K562 (cell line): ENCODE data around the gene NKAIN4. TPM values are rescaled to one million over a fixed set of nuclear protein-coding genes. Genes with fewer than 3 reads are reported as not detected.

ENCODE experiments used
- ATAC-seq: fragments of 200-7000 bp; cut with Tn5 transposase; 3 replicates; pipeline ENCODE4 v1.9.1; 2020; ENCODE audit warnings: moderate library complexity
- BruUV-seq: library from RNA; stranded (reverse); fragments of 400-500 nt; replicated peaks from 2 replicates; lab custom pipeline; 2021; lab: Mats Ljungman, UMichigan
- CTCF ChIA-PET: fragments of 300-600 bp; formaldehyde crosslinking; extraction: SDS; loops from one replicate; lab custom pipeline; 2021; ENCODE audit warnings: low intra/inter-chr PET ratio; lab: Yijun Ruan, JAX
- POLR2A ChIA-PET: fragments of 300-600, 350-650 bp; sonication (Branson Sonifier 250); formaldehyde crosslinking; extraction: SDS; loops from one replicate; lab custom pipeline; 2021; ENCODE audit warnings: antibody characterized with exemption, inconsistent platforms; lab: Yijun Ruan, JAX
- DNase-seq, 4 experiments: peaks; one replicate each; pipeline versions ENCODE4 v3.0.0 to v3.0.0-alpha.2; 2011 to 2018; ENCODE audit warnings: low spot score in 3 of 4, mixed read lengths in 3 of 4; ENCODE audit errors: extremely low read depth in 1 of 4
- FAIRE-seq: peaks from 2 replicates; lab custom pipeline; 2011; peaks lifted over from hg19 to GRCh38; lab: Jason Lieb, UNC
- H2AFZ ChIP-seq: 2 replicates; pipeline ENCODE4 v1.6.0; 2011; ENCODE audit warnings: low read depth, low read length, control low read depth, inconsistent platforms
- H3K27ac ChIP-seq: fragments of 200-600 bp; 3 replicates; pipeline ENCODE4 v1.8.0; 2011; ENCODE audit warnings: low read depth, mild to moderate bottlenecking, control low read depth, inconsistent platforms, low read length, moderate library complexity, mixed read lengths; ENCODE audit errors: extremely low read depth
- H3K27me3 ChIP-seq, 2 experiments: fragments of 300-600 bp in 1 of 2; 2 replicates in 1 of 2; 3 replicates in 1 of 2; pipeline versions ENCODE4 v1.6.0 to v1.8.0; 2011; ENCODE audit warnings: inconsistent platforms in 2 of 2, low read length in 2 of 2, mild to moderate bottlenecking in 1 of 2, mixed read lengths in 1 of 2, moderate library complexity in 1 of 2; ENCODE audit not compliant: control insufficient read depth in 2 of 2, insufficient read depth in 2 of 2
- H3K36me3 ChIP-seq: fragments of 300-600 bp; 3 replicates; pipeline ENCODE4 v1.8.0; 2011; ENCODE audit warnings: mild to moderate bottlenecking, low read length, inconsistent platforms; ENCODE audit not compliant: control insufficient read depth, insufficient read depth
- H3K4me1 ChIP-seq, 2 experiments: fragments of 200-600 bp in 1 of 2; replicated peaks in 1 of 2; 2 replicates in 1 of 2; 3 replicates in 1 of 2; pipeline versions ENCODE4 v1.5.1 to v1.8.0; 2011; ENCODE audit warnings: inconsistent platforms in 2 of 2, low read length in 2 of 2, mild to moderate bottlenecking in 1 of 2, mixed read lengths in 1 of 2, moderate library complexity in 1 of 2; ENCODE audit not compliant: control insufficient read depth in 2 of 2, insufficient read depth in 2 of 2
- H3K4me2 ChIP-seq: 2 replicates; pipeline ENCODE4 v1.6.1; 2011; ENCODE audit warnings: low read length, control low read depth, inconsistent platforms, mixed read lengths; ENCODE audit not compliant: insufficient read depth
- H3K4me3 ChIP-seq: fragments of 200-600 bp; sonication (generic), shearing (Covaris generic); 2 replicates; pipeline ENCODE4 v1.5.1; 2016; ENCODE audit warnings: control low read depth, inconsistent platforms
- H3K79me2 ChIP-seq: fragments of 200-600 bp; 3 replicates; pipeline ENCODE4 v1.8.0; 2011; ENCODE audit warnings: low read length, inconsistent platforms; ENCODE audit not compliant: control insufficient read depth, insufficient read depth
- H3K9ac ChIP-seq, 2 experiments: 2 replicates each; pipeline versions ENCODE4 v1.6.0 to v1.6.1; 2011; ENCODE audit warnings: low read depth in 2 of 2, low read length in 2 of 2, control low read depth in 1 of 2, inconsistent platforms in 1 of 2, mild to moderate bottlenecking in 1 of 2, mixed read lengths in 1 of 2; ENCODE audit not compliant: insufficient read depth in 1 of 2
- H3K9me1 ChIP-seq: one replicate; pipeline ENCODE4 v1.6.0; 2011; ENCODE audit warnings: inconsistent platforms, mild to moderate bottlenecking, low read length, moderate library complexity; ENCODE audit not compliant: control insufficient read depth, insufficient read depth
- H3K9me3 ChIP-seq: replicated peaks from 2 replicates; pipeline ENCODE4 v1.5.1; 2011; ENCODE audit warnings: low read depth, low read length, inconsistent platforms; ENCODE audit not compliant: control insufficient read depth, insufficient read depth
- H4K20me1 ChIP-seq: replicated peaks from 2 replicates; pipeline ENCODE4 v1.6.1; 2011; ENCODE audit warnings: low read length, inconsistent platforms, mixed read lengths; ENCODE audit not compliant: control insufficient read depth, insufficient read depth
- ATF6 ChIP-seq: sonication (generic); formaldehyde crosslinking; IDR thresholded peaks from 2 replicates; pipeline ENCODE4 v1.4.0; 2020; ENCODE audit warnings: mild to moderate bottlenecking, missing genetic modification reagents
- C11orf30 ChIP-seq: fragments of 450-650 bp; IDR thresholded peaks from 2 replicates; pipeline ENCODE4 v1.6.1; 2016; ENCODE audit warnings: low read depth, mild to moderate bottlenecking
- CREBBP ChIP-seq: IDR thresholded peaks from one replicate; pipeline ENCODE4 v1.6.1; 2012; ENCODE audit warnings: low read depth, mild to moderate bottlenecking, control low read depth, inconsistent platforms, low read length
- E2F6 ChIP-seq, 2 experiments: IDR thresholded peaks; 2 replicates each; pipeline ENCODE4 v1.6.1; 2011; ENCODE audit warnings: borderline replicate concordance in 1 of 2, control low read depth in 1 of 2, low read depth in 1 of 2, low read length in 1 of 2, mild to moderate bottlenecking in 1 of 2, mixed read lengths in 1 of 2, moderate library complexity in 1 of 2; ENCODE audit not compliant: insufficient read depth in 1 of 2, insufficient read length in 1 of 2, poor library complexity in 1 of 2, severe bottlenecking in 1 of 2; ENCODE audit errors: extremely low read depth in 1 of 2
- ILF3 ChIP-seq: fragments of 450-650 bp; IDR thresholded peaks from 2 replicates; pipeline ENCODE4 v1.6.1; 2018; ENCODE audit warnings: antibody characterized with exemption, mild to moderate bottlenecking, moderate library complexity, borderline replicate concordance
- JUN ChIP-seq, 2 experiments: sonication (generic) in 1 of 2; formaldehyde crosslinking in 1 of 2; IDR thresholded peaks; 2 replicates each; pipeline versions ENCODE4 v1.6.1 to v1.8.0; 2012 to 2022; ENCODE audit warnings: borderline replicate concordance in 2 of 2, mild to moderate bottlenecking in 2 of 2, improper control_type of control experiment in 1 of 2, low read depth in 1 of 2, low read length in 1 of 2, missing genetic modification reagents in 1 of 2
- PCBP1 ChIP-seq: fragments of 200-400 bp; formaldehyde crosslinking; IDR thresholded peaks from 2 replicates; pipeline ENCODE4 v1.6.1; 2018; ENCODE audit warnings: mild to moderate bottlenecking, low read depth, low read length; ENCODE audit not compliant: poor library complexity, severe bottlenecking
- PHF21A ChIP-seq: fragments of 450-650 bp; IDR thresholded peaks from 2 replicates; pipeline ENCODE4 v1.6.1; 2017; ENCODE audit warnings: low read depth, borderline replicate concordance
- TFAP4 ChIP-seq: sonication (generic); formaldehyde crosslinking; IDR thresholded peaks from 2 replicates; pipeline ENCODE4 v1.8.0; 2022; ENCODE audit warnings: missing genetic modification reagents, mild to moderate bottlenecking, moderate library complexity, borderline replicate concordance
- XRCC4 ChIP-seq: IDR thresholded peaks from one replicate; pipeline ENCODE4 v1.6.1; 2011; ENCODE audit not compliant: insufficient read depth, insufficient read length; ENCODE audit errors: extremely low read depth
- ZFX ChIP-seq: sonication (generic); formaldehyde crosslinking; IDR thresholded peaks from 2 replicates; pipeline ENCODE4 v1.8.0; 2022; ENCODE audit warnings: mild to moderate bottlenecking, missing genetic modification reagents, moderate library complexity
- ZNF124 ChIP-seq: sonication (generic); formaldehyde crosslinking; IDR thresholded peaks from 2 replicates; pipeline ENCODE4 v1.8.1; 2022; ENCODE audit warnings: missing genetic modification reagents
- ZNF282 ChIP-seq: sonication (generic); formaldehyde crosslinking; IDR thresholded peaks from 2 replicates; pipeline ENCODE4 v1.8.1; 2023; ENCODE audit warnings: missing genetic modification reagents
- ZNF347 ChIP-seq: fragments of 450-650 bp; formaldehyde crosslinking; IDR thresholded peaks from 2 replicates; pipeline ENCODE4 v1.4.0; 2020; ENCODE audit warnings: low read depth, mild to moderate bottlenecking, moderate library complexity
- ZNF354B ChIP-seq: fragments of 250-450 bp; sonication (Bioruptor Pico); IDR thresholded peaks from 2 replicates; pipeline ENCODE4 v1.4.0; 2020
- WGBS: fragments of 100-300 bp; shearing (Covaris generic); methylation state at CpG from one replicate; pipeline ENCODE4 v1.1.6; 2016; ENCODE audit warnings: low coverage, mixed read lengths; ENCODE audit not compliant: insufficient coverage; ENCODE audit errors: missing lambda C conversion rate; 5-methylcytosine and 5-hydroxymethylcytosine counted together
- in situ Hi-C: fragments of 300-500 bp; cut with MboI; formaldehyde crosslinking; loops from 4 replicates; pipeline ENCODE4 v1.15.0; 2018; ENCODE audit warnings: inconsistent platforms, mixed read lengths
- intact Hi-C: fragments of 100-400 bp; cut with micrococcal nuclease; formaldehyde crosslinking; loops from 2 replicates; pipeline ENCODE4 v1.14.2; 2022
- polyA plus RNA-seq, 8 experiments: library from polyadenylated mRNA; depleted of rRNA in 4 of 8; stranded (reverse) in 5 of 8; unstranded in 3 of 8; fragments of >200 nt; fragmentation: Nextera tagmentation in 2 of 8; fragmentation: Illumina TruSeq in 1 of 8; extraction: Ambion mirVana in 2 of 8; extraction: Trizol in 1 of 8; gene quantifications; 2 replicates each; pipeline versions ENCODE4 v1.2.1 to v1.2.3, GENCODE V29; 2011 to 2014; ENCODE audit warnings: inconsistent platforms in 1 of 8, missing spikeins in 1 of 8
- total RNA-seq, 7 experiments: library from RNA; depleted of rRNA in 6 of 7; stranded (reverse); fragments of >200 nt in 6 of 7; fragmentation: Illumina TruSeq in 2 of 7; extraction: Trizol in 2 of 7; gene quantifications; 2 replicates each; pipeline versions ENCODE4 v1.2.1 to v1.2.3, GENCODE V29; 2011 to 2021; ENCODE audit warnings: low replicate concordance in 1 of 7

Gene NKAIN4
- total and polyA plus RNA-seq, 9 of the 15 experiments (the other 6 are each of a cell fraction or from before 2014, with no cell fraction given): not detected

GRCh38 chr20:63253438-63254231 is 628 bp downstream of the NKAIN4 start:
- intact Hi-C loops (no loop called here), in situ Hi-C loops (no loop called here)
- Histone ChIP-seq H3K9me3 (no peaks in the 10 kb centered on the region), H3K27ac (no peak overlapping the region), H2AFZ (no peak overlapping the region), H3K4me1 (peaks cover 0 to 26% of the 10 kb centered on the region in 2 experiments; a peak in 2 of 5 replicates), H4K20me1 (peaks cover 15% of the 10 kb centered on the region; the same call in 1 of the 2 replicates), H3K4me3 (no peak overlapping the region), H3K9me1 (no peaks in the 10 kb centered on the region), H3K27me3 (peaks cover 26 to 78% of the 10 kb centered on the region in 2 experiments; a peak in 4 of 5 replicates), H3K36me3 (no peaks in the 10 kb centered on the region), H3K9ac (no peak overlapping the region), H3K4me2 (no peak overlapping the region), H3K79me2 (no peaks in the 10 kb centered on the region)
- WGBS: 24% methylated on average over 32 of the region's 89 CpGs
- DNase-seq: no peak
- no TSS peak for BruUV-seq
- POLR2A ChIA-PET: interaction anchor here (0.6 to 1.1 kb wide), 3 partner anchors 29 to 538 kb away, joined by 3 to 4 read pairs (median 3); no protein-coding TSS in a partner anchor
- no peak for ATAC-seq
- TF ChIP-seq ATF6 (CRISPR knock-in tag) (no peak), PHF21A (no peak), JUN (IDR thresholded peaks at IDR 0.05; ENCODE audit: borderline replicate concordance, low read depth, low read length) (no peak), JUN (CRISPR knock-in tag; IDR thresholded peaks at IDR 0.05; ENCODE audit: borderline replicate concordance) (no peak), TFAP4 (no peak), PCBP1 (no peak), ZNF347 (CRISPR knock-in tag) (no peak), CREBBP (no peak), ILF3 (no peak), ZFX (CRISPR knock-in tag) (no peak), E2F6 (IDR thresholded peaks at IDR 0.05; ENCODE audit: borderline replicate concordance in 1 of 2, extremely low read depth in 1 of 2, insufficient read depth in 1 of 2, insufficient read length in 1 of 2, low read depth in 1 of 2, low read length in 1 of 2, poor library complexity in 1 of 2, severe bottlenecking in 1 of 2) (no peak), ZNF282 (no peak), XRCC4 (no peak), ZNF354B (CRISPR knock-in tag) (no peak), ZNF124 (no peak), C11orf30 (no peak)
- no peak for FAIRE-seq
- CTCF ChIA-PET: no interaction called here
